ENCODE data around the gene GPR150.

Gene GPR150

GRCh38 chr5:95667678-95668077, 47.8 kb downstream of the GPR150 start:
- DNase-seq (ENCODE audit: low read depth), result no peak
- H3K4me3 ChIP-seq (ENCODE audit: low read depth, low read length), result no peak overlapping the region
- TF ChIP-seq, protein P1, sequence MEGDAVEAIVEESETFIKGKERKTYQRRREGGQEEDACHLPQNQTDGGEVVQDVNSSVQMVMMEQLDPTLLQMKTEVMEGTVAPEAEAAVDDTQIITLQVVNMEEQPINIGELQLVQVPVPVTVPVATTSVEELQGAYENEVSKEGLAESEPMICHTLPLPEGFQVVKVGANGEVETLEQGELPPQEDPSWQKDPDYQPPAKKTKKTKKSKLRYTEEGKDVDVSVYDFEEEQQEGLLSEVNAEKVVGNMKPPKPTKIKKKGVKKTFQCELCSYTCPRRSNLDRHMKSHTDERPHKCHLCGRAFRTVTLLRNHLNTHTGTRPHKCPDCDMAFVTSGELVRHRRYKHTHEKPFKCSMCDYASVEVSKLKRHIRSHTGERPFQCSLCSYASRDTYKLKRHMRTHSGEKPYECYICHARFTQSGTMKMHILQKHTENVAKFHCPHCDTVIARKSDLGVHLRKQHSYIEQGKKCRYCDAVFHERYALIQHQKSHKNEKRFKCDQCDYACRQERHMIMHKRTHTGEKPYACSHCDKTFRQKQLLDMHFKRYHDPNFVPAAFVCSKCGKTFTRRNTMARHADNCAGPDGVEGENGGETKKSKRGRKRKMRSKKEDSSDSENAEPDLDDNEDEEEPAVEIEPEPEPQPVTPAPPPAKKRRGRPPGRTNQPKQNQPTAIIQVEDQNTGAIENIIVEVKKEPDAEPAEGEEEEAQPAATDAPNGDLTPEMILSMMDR (IDR thresholded peaks at IDR 0.05; ENCODE audit: low read depth, low read length), result no peak
- TF ChIP-seq, protein P2, sequence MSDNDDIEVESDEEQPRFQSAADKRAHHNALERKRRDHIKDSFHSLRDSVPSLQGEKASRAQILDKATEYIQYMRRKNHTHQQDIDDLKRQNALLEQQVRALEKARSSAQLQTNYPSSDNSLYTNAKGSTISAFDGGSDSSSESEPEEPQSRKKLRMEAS (IDR thresholded peaks at IDR 0.05; ENCODE audit: low read depth, low read length), result no peak
- TF ChIP-seq POLR2A (IDR thresholded peaks at IDR 0.05; ENCODE audit: extremely low read depth, insufficient read length) (no peak), MYC (IDR thresholded peaks at IDR 0.05; ENCODE audit: low read depth, low read length) (no peak)

GRCh38 chr5:95668216-95668615, 48.3 kb downstream of the GPR150 start:
- no peak for TF ChIP-seq POLR2A (IDR thresholded peaks at IDR 0.05; ENCODE audit: extremely low read depth, insufficient read length)
- TF ChIP-seq MYC (IDR thresholded peaks at IDR 0.05; ENCODE audit: low read depth, low read length), result no peak
- TF ChIP-seq, protein P2 (IDR thresholded peaks at IDR 0.05; ENCODE audit: low read depth, low read length), result no peak
- TF ChIP-seq, protein P1 (IDR thresholded peaks at IDR 0.05; ENCODE audit: low read depth, low read length), result no peak
- DNase-seq (ENCODE audit: low read depth), result no peak
- H3K4me3 ChIP-seq (ENCODE audit: low read depth, low read length), result no peak overlapping the region

GRCh38 chr5:95668728-95669127, 48.8 kb downstream of the GPR150 start:
- no peak for DNase-seq (ENCODE audit: low read depth)
- TF ChIP-seq, protein P1 (IDR thresholded peaks at IDR 0.05; ENCODE audit: low read depth, low read length), result no peak
- TF ChIP-seq, protein P2 (IDR thresholded peaks at IDR 0.05; ENCODE audit: low read depth, low read length), result no peak
- no peak for TF ChIP-seq POLR2A (IDR thresholded peaks at IDR 0.05; ENCODE audit: extremely low read depth, insufficient read length)
- TF ChIP-seq MYC (IDR thresholded peaks at IDR 0.05; ENCODE audit: low read depth, low read length), result no peak
- no peak overlapping the region for H3K4me3 ChIP-seq (ENCODE audit: low read depth, low read length)

DNA sequence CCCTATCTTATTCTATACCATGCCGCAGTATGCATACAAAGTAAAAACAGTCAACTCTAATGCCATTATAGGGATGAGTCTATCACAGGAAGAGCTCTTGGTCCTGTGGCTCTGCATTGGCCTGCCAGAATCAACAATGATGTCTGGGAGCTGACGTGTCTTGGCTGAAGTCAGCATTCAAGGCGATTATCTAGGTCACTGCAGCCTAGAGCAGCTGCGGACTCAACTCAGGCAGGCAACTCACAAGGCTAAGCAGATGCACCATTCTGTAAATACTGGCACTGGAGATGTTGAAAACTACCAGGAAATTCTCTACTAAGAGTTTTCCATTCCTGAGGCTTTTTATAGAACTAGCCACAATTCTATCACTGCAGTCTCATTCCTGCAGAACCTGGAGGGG, 49.7 kb downstream of the GPR150 start:
- no peak for DNase-seq (ENCODE audit: low read depth)
- no peak for TF ChIP-seq POLR2A (IDR thresholded peaks at IDR 0.05; ENCODE audit: extremely low read depth, insufficient read length)
- TF ChIP-seq MYC (IDR thresholded peaks at IDR 0.05; ENCODE audit: low read depth, low read length), result no peak
- TF ChIP-seq, protein P1 (IDR thresholded peaks at IDR 0.05; ENCODE audit: low read depth, low read length), result no peak
- TF ChIP-seq, protein P2 (IDR thresholded peaks at IDR 0.05; ENCODE audit: low read depth, low read length), result no peak
- H3K4me3 ChIP-seq (ENCODE audit: low read depth, low read length), result no peak overlapping the region

GRCh38 chr5:95669985-95670384, 50.1 kb downstream of the GPR150 start:
- TF ChIP-seq MYC (IDR thresholded peaks at IDR 0.05; ENCODE audit: low read depth, low read length), result no peak
- TF ChIP-seq, protein P1 (IDR thresholded peaks at IDR 0.05; ENCODE audit: low read depth, low read length), result no peak
- no peak for TF ChIP-seq POLR2A (IDR thresholded peaks at IDR 0.05; ENCODE audit: extremely low read depth, insufficient read length)
- TF ChIP-seq, protein P2 (IDR thresholded peaks at IDR 0.05; ENCODE audit: low read depth, low read length), result no peak
- no peak for DNase-seq (ENCODE audit: low read depth)

More at GRCh38 chr5:95669985-95670384, 50.1 kb downstream of the GPR150 start:
- H3K4me3 ChIP-seq (ENCODE audit: low read depth, low read length), result no peak overlapping the region
